Astrocyte (in vitro differentiated cells and primary cell): ENCODE data around the gene SAPCD2.

Experiments
- EZH2 ChIP-seq: IDR thresholded peaks from 2 replicates; pipeline ENCODE4 v1.6.1; 2012; ENCODE audit warnings: mild to moderate bottlenecking, low read length, inconsistent platforms; ENCODE audit not compliant: insufficient read depth
- TF ChIP-seq, protein P1 (sequence below): IDR thresholded peaks from 2 replicates; pipeline ENCODE4 v1.5.1; 2011; ENCODE audit warnings: low read depth, mild to moderate bottlenecking, inconsistent platforms, low read length, moderate library complexity; ENCODE audit not compliant: insufficient read depth

DNA sequence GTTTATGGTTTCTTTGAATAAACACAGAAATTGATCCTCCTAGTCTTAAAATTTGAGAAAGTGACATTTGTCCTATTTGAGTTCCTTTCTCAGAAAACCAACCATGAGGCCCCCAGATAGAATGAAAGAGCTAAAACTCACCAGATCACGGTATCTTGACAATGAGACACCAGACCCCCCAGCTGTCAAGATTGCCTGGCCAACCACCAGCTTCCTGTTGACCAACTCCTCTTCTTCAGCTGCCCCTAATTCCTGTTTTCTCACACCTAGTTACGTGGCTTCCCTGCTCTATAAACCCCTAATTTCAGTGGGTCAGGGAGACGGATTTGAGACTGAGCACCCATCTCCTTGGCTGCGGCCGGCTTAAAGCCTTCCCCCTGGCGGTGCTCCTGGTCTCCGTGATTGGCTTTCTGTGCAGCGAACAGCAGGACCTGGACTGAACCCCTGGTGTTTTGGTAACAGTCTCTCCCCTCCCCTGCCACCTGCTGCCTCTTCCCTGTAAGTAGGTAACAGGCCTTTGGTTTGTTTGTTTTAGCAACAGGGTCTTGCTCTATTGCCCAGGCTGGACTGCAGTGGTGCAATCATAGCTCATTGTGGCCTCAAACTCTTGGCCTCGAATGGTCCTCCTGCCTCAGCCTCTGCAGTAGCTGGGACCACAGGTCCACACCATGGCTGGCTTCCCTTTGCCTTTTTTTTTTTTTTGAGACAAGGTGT is 11.7 kb downstream of the SAPCD2 start:
- TF ChIP-seq, protein P1, sequence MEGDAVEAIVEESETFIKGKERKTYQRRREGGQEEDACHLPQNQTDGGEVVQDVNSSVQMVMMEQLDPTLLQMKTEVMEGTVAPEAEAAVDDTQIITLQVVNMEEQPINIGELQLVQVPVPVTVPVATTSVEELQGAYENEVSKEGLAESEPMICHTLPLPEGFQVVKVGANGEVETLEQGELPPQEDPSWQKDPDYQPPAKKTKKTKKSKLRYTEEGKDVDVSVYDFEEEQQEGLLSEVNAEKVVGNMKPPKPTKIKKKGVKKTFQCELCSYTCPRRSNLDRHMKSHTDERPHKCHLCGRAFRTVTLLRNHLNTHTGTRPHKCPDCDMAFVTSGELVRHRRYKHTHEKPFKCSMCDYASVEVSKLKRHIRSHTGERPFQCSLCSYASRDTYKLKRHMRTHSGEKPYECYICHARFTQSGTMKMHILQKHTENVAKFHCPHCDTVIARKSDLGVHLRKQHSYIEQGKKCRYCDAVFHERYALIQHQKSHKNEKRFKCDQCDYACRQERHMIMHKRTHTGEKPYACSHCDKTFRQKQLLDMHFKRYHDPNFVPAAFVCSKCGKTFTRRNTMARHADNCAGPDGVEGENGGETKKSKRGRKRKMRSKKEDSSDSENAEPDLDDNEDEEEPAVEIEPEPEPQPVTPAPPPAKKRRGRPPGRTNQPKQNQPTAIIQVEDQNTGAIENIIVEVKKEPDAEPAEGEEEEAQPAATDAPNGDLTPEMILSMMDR: no peak
- TF ChIP-seq EZH2: no peak
